Measurements from ENCODE around the gene INPP1. TPM values are rescaled to one million over a fixed set of nuclear protein-coding genes. Genes with fewer than 3 reads are reported as not detected.
"Not testable (repeated sequence)": the region's sequence is repeated elsewhere in the genome, so short reads cannot be mapped to it uniquely, and the experiment has no call there.

Gene INPP1
- total RNA-seq, 1 donor from 2014 or later = 16.0 TPM

DNA sequence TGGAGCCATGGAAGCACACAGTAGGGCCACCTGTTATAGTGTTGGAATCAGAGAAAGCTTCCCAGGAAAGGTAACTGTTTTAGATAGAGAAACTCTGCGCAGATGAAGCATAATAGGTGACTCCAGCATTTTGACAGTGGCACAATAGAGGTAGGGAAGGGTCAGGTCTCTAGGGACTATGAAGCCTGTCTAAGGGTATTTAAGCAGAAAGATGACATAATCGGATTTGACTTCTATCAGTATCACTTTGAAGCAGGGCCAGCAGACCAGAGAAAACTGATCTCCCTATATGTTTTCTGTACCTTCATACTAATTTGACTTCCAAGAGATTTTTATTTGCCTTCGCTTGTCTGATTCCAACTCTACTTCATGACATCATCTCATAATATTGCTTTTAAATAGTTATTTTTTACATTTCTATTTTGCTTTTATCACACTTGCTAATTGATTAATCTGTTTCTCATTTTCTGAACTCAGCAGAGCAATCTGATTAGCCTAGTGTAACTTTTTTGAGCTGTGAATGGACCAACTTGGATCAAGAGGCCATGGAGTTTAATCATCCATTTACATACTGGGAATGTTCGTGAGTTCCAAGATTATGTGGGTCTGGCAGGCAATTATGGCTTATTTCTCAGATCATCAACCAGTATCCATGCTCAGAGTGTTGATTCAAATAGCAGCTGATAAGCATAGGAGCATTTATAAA is 15.4 kb upstream of the INPP1 start:
- DNase-seq (ENCODE audit: missing footprints) (no peak), ATAC-seq (no peak)
- intact Hi-C loops (cut with DNase I) = loop anchor here (5.0 to 10.0 kb wide), 2 partner anchors 44 to 477 kb away; no protein-coding TSS in a partner anchor

DNA sequence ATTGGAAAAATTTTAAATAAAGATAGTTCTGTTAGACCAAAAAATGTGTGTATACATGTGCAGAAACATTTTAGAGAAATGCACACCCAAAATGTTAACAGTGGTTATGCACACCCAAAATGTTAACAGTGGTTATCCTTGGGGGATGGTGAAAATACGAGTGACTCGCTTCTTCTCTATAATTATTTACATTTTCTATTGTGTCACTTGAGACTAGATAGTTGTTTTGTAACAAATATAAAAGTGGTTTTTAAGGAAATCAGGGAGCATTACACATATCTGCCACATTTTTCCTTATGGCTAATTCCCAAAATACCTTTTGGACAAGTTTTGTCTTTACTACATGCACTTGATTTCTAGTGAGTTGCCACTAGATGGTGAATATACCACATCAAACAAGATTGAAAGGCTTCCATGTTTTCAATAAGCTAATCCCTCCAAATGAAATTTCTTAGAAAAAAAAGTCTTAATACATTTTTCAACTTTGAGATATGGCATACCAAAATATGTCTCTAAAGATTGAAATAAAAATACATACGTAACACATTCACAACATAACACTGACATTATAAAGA is 14.7 kb upstream of the INPP1 start:
- no peak for DNase-seq (ENCODE audit: missing footprints)
- ATAC-seq = no peak
- intact Hi-C loops (cut with DNase I) = loop anchor here (5.0 to 10.0 kb wide), 2 partner anchors 44 to 476 kb away; no protein-coding TSS in a partner anchor

DNA sequence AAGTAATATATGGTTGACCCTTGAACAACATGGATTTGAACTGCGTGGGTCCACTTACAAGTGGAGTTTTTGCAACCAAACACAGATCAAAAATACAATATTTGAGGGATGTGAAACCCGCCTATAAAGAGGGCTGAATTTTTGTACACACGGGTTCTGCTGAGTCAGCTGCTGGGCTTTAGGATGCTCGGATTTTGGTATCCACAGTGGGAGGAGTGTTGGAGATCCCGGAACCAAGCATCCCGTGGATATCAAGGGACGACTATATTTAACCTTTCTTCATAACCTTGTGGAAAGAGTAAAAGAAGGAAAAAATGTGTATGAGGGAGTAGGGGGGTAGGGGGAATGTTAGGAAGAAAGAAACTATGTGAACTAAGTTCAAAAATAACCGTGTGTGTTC is 10.0 kb upstream of the INPP1 start:
- intact Hi-C loops (cut with DNase I) = no loop called here
- DNase-seq (ENCODE audit: missing footprints) (no peak), ATAC-seq (no peak)

DNA sequence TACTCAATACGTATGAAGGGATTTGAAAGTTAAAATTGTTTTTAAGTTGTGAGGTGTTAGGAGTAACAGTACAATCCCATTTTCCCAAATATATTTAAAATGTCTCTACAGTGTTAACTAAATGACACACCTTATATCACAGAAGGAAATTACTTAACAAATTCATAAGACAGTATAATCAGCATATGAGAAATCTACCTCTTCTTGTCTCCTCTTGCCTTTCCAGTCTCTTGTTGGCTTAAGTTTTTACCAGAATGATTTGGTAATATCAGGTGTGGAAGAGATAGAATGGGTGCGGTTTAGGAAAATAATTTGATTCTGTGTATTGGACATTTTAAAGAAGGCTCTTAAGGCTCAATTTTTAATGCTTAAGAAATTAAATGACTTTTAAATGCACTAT is 9.5 kb upstream of the INPP1 start:
- intact Hi-C loops (cut with DNase I) = no loop called here
- ATAC-seq (no peak), DNase-seq (ENCODE audit: missing footprints) (no peak)

DNA sequence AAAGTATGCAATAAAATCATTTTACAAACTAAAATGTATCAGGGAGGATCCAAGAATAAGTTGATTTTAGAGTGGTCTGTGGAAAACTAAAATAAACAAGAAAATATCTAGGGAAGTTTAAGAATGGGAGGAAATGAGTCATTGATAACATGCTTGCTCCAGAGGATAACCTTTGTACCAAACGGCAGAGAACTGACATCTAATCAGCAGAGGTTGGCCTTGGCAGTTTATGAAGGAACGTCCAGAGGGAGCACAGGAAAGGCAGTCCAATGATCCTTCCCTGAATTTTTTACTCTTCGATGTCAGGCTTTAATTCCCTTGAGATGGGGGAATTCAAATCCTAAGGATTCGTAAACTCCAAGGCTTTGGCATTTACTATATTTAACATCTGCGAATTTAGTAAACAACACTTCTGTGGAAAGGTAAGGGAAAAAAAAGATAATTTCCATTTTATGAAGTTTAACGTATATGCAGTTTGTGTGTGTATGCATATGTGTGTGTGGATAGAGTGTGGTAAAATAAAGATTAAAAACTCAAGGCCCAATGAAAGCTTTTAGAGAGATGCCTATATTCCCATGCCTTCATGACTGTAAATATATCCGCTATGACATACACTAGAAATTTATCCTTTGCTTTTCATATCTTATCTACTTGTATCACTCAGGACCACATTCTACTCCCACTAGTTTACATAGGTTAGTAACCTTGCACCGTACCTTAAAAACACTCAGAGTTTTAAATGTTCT is 8.7 kb upstream of the INPP1 start:
- intact Hi-C loops (cut with DNase I) = no loop called here
- DNase-seq (ENCODE audit: missing footprints) (no peak), ATAC-seq (no peak)

DNA sequence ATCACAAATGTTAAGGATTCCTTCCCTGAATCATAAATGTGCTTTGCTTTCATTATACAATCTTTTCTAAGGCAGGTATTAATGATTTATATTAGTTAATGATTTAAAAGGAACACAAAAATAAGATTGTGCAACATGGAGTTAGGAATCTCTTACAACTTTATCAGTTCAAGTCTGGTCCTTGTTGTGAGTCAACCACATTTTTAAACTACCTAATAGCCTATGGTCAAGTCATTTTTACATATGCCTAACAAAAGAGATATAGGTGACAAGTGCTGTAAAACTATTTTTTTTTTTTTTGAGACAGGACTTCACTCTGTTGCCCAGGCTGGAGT is 8.2 kb upstream of the INPP1 start:
- DNase-seq (ENCODE audit: missing footprints) = no peak
- intact Hi-C loops (cut with DNase I) = no loop called here
- ATAC-seq = no peak

DNA sequence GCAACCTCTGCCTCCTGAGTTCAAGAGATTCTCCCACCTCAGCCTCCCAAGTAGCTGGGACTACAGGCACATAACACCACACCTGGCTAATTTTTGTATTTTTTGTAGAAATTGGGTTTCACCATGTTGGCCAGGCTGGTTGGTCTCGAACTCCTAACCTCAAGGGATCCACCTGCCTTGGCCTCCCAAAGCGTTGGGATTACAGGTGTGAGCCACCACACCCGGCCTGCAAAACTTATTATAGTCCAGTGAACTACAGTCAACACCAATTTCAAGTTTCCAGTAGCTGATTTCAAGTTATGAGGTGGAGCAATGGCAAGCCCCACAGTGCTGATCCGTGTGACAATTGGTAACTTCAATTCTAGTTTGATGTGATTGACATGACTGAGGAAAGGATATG is 7.8 kb upstream of the INPP1 start:
- intact Hi-C loops (cut with DNase I); ATAC-seq: not testable (repeated sequence)

DNA sequence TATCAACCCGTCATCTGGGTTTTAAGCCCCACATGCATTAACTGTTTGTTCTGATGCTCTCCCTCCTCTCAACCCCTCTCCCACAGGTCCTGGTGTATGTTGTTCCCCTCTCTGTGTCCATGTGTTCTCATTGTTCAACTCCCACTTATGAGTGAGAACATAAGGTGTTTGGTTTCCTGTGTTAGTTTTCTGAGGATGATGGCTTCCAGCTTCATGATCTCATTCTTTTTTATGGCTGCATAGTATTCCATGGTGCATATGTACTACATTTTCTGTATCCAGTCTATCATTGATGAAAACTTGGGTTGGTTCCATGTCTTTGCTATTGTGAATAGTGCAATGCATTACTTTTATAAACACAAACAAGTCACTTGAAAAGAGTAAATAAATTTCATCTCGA is 7.0 kb upstream of the INPP1 start:
- DNase-seq (ENCODE audit: missing footprints) (no peak), ATAC-seq (no peak)
- intact Hi-C loops (cut with DNase I) = no loop called here

More for the DNA sequence above, 7.8 kb upstream of the INPP1 start:
- DNase-seq (ENCODE audit: missing footprints) = not testable (repeated sequence)

DNA sequence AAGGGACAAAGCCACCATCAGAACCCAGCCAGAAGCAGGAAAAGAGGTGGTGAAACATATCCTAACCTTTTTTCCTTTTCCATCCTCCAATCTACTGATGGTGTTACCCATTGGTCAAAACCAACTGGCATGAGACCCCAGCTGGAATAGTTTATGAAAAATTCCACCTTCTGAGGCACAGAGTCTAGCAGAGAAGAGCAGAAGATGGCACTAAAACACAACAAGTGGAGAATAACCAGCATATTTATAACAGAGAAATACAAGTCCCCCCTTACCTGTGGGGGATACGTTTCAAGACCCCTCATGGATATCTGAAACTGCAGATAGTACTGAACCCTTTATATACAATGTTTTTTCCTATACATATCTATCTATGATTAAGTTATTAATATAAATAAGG is 4.9 kb upstream of the INPP1 start:
- intact Hi-C loops (cut with DNase I) = no loop called here
- DNase-seq (ENCODE audit: missing footprints) (no peak), ATAC-seq (no peak)

DNA sequence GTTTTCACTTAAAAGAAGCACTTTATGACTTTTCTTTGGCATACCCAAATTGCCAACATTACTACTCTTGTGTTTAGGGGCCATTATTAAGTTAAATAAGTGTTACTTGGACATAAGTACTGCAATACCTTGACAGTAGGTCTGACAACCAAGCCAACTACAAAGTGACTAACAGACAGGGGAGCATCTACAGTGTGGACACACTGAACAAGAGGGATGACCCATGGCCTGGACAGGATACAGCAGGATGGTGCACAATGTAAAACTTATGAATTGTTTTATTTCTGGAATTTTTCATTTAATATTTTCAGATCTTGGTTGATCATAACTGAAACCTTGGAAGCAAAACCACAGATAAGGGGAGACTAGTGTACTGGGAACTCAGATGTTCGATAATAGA is 4.0 kb upstream of the INPP1 start:
- no peak for DNase-seq (ENCODE audit: missing footprints)
- intact Hi-C loops (cut with DNase I) = no loop called here

DNA sequence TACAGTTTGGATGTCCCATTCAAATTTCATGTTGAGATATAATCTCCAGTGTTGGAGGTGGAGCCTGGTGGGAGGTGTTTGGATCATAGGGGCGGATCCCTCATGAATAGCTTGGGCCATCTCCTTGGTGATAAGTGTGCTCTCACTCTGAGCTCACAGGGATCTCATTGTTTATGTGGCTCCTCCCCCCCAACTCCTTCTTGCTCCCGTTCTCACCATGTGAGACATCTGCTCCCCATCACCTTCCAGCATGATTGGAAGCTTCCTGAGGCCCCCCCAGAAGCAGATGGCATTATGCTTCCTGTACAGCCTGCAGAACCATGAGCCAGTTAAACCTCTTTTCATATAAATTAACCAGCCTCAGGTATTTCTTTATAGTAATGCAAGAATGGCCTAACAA is 3.0 kb upstream of the INPP1 start:
- no peak for DNase-seq (ENCODE audit: missing footprints)
- intact Hi-C loops (cut with DNase I) = no loop called here
- no peak for ATAC-seq

More for the DNA sequence above, 4.0 kb upstream of the INPP1 start:
- no peak for ATAC-seq

DNA sequence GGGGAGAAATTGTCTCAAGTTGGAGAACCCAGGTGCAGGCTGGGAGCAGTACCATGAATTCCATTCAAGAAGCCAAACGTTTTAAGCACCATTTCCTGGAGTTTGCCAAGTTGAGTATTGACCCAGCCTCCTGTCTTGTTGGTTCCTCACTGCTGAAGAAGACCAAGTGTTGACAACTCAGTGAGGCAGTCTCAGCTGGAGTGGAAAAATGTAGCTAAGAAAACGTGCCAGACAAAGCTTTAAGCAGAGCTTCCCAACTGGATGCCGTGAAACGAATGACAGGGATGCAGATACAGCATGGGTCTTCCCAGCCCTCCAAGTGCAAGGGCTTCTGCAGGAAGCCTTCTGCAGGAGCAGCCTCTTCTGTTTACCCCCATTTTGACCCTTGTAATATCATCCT is 778 bp upstream of the INPP1 start:
- ATAC-seq (no peak), DNase-seq (ENCODE audit: missing footprints) (no peak)
- intact Hi-C loops (cut with DNase I) = no loop called here

DNA sequence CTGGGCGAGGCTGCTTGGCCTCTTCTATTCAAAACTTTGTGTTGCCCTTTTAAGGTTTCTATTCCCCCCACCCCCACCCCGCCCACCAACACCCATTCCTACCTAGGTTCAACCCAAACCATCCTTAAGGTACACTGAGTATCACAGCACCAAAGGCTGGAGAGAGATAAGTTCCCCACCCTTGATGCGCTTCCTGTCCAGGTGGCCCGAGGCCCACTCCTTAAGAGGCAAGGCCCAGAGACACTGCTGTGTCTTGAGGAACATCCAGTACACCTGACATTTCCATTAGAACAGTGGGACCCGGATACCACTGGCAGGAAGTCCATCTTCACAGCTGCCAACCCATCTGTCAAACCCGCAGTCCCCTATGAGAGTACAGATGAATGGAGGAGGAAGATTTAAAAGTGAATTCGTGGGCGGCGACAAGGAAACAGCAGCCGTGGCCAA is 277 bp upstream of the INPP1 start:
- ATAC-seq = no peak
- DNase-seq (ENCODE audit: missing footprints) = no peak
- intact Hi-C loops (cut with DNase I) = no loop called here

DNA sequence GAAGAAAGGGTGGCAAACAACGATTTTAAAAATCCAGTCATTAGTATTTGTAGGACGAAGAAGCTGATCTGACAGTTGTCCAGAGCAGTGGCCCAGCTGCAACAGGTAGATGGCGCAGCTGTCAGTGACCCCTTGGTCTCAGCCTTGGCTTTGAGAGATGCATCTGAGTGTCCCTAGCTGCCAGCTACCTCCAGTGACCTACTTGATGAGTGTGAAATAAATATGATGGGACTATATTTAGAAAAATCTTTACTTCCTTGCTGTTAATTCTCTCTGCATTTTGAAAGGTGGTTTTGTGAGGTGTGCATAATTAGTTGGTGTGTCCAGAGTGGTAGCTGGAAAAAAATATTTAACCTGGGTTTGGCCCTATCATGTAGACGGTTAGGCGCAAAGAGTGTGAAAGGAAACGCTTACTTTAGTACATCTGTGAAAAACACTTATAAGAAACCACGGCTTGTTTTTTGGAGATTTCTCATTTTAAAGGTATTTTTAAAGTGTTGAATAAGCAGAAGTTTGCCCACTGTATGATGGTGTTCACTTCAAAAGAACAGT is 963 bp downstream of the INPP1 start:
- intact Hi-C loops (cut with DNase I) = no loop called here
- ATAC-seq (peak; percentile 69), DNase-seq (ENCODE audit: missing footprints) (no peak)

DNA sequence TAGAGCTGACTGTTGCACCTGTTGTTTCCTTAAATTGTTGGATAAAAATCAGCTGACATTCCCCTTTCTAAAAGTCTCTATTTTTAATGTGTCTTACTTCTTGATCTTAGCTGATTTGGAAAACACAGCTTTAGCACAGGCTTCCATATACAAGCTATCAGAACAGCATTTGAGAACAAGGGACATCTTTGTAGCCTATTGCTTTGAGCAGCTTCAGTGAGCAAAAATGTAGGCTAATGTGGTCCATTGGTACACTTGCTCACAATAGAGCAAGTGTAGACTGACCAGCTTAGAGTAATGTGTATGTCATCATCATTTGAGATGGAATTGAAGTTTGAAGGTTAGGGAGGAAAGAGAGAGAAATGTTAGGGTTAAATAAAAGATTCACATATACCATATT is 7.0 kb downstream of the INPP1 start:
- intact Hi-C loops (cut with DNase I) = no loop called here
- DNase-seq (ENCODE audit: missing footprints) (no peak), ATAC-seq (no peak)

DNA sequence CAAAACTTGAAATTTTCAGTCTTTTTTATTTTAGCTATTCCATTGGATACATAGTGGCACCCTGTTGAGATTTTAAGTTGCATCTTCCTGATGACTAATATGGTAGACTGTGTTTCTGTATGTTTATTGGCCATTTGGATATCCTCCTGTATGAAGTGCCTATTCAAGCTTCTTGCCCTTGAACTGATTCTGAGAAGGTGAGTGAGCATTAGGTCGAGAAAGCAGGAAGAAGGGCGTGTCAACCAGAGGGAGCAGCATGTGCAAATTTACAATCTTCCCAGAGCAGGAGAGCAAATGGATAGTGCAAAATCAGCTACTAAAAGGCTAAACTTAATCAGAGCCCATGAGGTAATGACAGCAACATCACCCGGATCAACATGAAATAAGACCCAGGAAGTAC is 8.6 kb downstream of the INPP1 start:
- DNase-seq (ENCODE audit: missing footprints) = no peak
- no peak for ATAC-seq
- intact Hi-C loops (cut with DNase I) = no loop called here

DNA sequence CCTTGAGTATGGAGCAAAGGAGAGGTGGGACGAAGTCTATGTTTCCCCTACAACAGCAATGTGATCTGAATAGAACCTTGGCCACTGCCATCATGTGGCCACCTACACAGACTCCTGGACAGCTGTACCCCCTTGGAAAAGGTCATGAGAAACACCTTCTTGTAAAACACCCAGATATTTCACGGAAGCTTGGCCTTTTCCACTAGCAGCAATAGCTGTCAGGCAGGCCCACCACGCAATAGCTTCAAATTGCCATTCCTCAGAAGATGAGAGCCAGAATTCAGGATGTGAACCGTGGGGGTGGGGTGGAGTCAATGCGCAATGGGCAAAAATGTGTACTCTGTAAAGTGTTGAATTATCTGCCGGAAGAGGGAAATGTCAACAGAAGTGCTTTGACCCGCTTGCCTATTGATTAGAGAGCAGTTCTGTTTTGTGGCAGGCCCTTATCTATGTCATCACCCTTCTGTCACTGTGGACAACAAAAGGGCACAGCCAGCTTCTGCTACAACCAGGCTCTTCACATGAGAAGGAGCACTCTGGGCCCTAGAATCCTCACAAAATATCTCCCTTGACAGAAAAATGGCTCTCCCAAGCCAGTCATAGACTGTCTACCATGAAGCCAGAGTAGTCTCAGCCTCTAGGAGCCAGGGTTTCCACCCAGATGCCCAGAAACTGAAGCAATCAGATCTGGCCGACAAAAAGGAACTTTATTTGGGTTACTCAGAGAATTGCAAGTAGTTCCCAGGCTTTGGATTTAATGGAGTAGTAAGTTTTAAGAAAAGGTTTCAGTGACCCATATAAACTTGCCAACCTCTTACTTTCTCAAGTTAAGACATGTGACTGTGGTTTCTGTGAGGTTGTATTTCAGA is 9.5 kb downstream of the INPP1 start:
- intact Hi-C loops (cut with DNase I) = no loop called here
- DNase-seq (ENCODE audit: missing footprints) = no peak
- ATAC-seq = peak; percentile 34

DNA sequence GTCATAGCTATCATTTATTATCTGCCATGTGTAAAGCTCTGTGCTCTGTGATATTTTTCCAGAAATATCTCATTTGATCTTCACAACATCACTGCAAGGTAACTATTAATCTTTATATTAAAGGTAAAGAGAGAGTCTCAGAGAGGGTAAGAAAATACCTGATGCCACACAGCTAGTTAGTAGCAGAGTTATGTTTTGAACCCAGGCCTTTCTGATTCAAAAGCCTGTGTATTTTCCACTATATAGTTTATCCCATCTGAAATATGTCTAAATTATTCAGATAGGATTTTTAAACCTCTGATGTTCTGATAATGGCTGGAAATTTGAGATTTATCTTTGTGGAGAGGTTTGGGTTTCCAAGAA is 10.1 kb downstream of the INPP1 start:
- DNase-seq (ENCODE audit: missing footprints) (no peak), ATAC-seq (no peak)
- intact Hi-C loops (cut with DNase I) = no loop called here

Measured in Right ventricle myocardium inferior (tissue), 1 donor.